ENCODE data around the gene SYNPR.

DNA sequence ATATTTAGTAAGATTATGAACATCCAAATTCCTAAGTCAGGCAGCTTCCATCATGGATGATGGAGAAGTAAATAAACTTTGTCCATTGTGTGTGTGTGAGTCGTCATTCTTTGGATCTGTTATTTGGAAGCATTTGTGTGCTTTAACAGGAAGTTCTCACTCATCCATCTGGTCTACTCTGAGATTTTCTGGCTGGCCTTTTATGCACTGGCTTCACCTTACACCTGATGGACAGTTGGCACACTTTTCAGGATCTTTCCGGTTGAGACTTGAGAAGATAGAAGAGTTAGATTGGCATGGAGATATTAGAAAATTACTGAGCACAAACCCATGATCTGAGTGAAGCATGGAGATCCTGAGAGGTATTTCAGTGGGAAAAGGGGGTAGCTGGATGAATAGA, 12.6 kb downstream of the SYNPR start:
- TF ChIP-seq, protein P1, sequence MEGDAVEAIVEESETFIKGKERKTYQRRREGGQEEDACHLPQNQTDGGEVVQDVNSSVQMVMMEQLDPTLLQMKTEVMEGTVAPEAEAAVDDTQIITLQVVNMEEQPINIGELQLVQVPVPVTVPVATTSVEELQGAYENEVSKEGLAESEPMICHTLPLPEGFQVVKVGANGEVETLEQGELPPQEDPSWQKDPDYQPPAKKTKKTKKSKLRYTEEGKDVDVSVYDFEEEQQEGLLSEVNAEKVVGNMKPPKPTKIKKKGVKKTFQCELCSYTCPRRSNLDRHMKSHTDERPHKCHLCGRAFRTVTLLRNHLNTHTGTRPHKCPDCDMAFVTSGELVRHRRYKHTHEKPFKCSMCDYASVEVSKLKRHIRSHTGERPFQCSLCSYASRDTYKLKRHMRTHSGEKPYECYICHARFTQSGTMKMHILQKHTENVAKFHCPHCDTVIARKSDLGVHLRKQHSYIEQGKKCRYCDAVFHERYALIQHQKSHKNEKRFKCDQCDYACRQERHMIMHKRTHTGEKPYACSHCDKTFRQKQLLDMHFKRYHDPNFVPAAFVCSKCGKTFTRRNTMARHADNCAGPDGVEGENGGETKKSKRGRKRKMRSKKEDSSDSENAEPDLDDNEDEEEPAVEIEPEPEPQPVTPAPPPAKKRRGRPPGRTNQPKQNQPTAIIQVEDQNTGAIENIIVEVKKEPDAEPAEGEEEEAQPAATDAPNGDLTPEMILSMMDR (IDR thresholded peaks at IDR 0.05): no peak
- no peak for TF ChIP-seq POLR2A (IDR thresholded peaks at IDR 0.05)
